Measurements from ENCODE around the gene PPIB. TPM values are rescaled to one million over a fixed set of nuclear protein-coding genes. Genes with fewer than 3 reads are reported as not detected.
A peak's percentile ranks its signal among the peaks of the same experiment; 100 is the strongest.

The PPIB gene
- total RNA-seq (2021; ENCODE audit: unreplicated experiment), result 453 TPM
- 608 and 683 TPM in 2 replicates for polyA plus RNA-seq (2012)
- percentile 96 among the genes with signal in this experiment for Bru-seq, nascent RNA
- percentile 98 among the genes with signal in this experiment for BruChase-seq, experiment 1, labeled RNA remaining after a 6-hour chase
- BruChase-seq, experiment 2, labeled RNA remaining after a 2-hour chase, result percentile 95 among the genes with signal in this experiment
- long read RNA-seq, transcript PPIB-201 (5 exons, 1,081 nt), result major isoform, 382 of 404 reads
- long read RNA-seq, partial matches to known transcripts, result 14 of 404 reads
- long read RNA-seq, other reads (novel, unspliced or antisense), result 8 of 404 reads

GRCh38 chr15:64162869-64163658 is at the start of gene PPIB:
TSS of gene PPIB (minus strand) at chr15:64163022. CDS start at chr15:64162986, 36 bp downstream.
- ChIA-PET RAD21 (ENCODE audit: low non-redundant PET in 1 of 2, low total read pairs in 2 of 2, uncharacterized antibody in 2 of 2, unreplicated experiment in 2 of 2) (interaction anchor here (0.5 to 1.4 kb wide), 3 partner anchors 10 to 193 kb away, joined by 3 read pairs; partner anchors contain the start of gene CSNK1G1 (in 1 of the 2)), CTCF (interaction anchor here (1.0 to 2.3 kb wide), 4 partner anchors 10 to 565 kb away, joined by 3 to 23 read pairs (median 9); no protein-coding TSS in a partner anchor), POLR2A (interaction anchor here (0.5 to 2.5 kb wide), 6 partner anchors 9 to 224 kb away, joined by 3 to 12 read pairs (median 5); partner anchors contain the start of genes SNX22 and TRIP4)
- no TSS peak for BruUV-seq (replicated peaks)
- intact Hi-C loops (cut with micrococcal nuclease), result loop anchor here (2.0 kb wide), 2 partner anchors 224 to 518 kb away; partner anchors contain the start of gene TRIP4
- Histone ChIP-seq H3K9me3 (ENCODE audit: control insufficient read depth in 1 of 2, insufficient read depth in 1 of 2, low read depth in 1 of 2, low read length in 2 of 2) (no peaks in the 10 kb centered on the region), H3K4me3 (replicated peaks in 1 of 2; ENCODE audit: low read depth in 1 of 2, low read length in 2 of 2) (peak within 1 kb of the TSS; percentile 85 to 97), H3K9me2 (ENCODE audit: insufficient read depth) (no peaks in the 10 kb centered on the region), H3K27me3 (ENCODE audit: insufficient read depth, low read length) (no peaks in the 10 kb centered on the region), H3K9ac (ENCODE audit: low read length) (peak within 1 kb of the TSS; percentile 88), H3K79me2 (ENCODE audit: insufficient read depth, low read length) (peaks cover 44% of the 10 kb centered on the region), H4K20me1 (ENCODE audit: insufficient read depth) (no peaks in the 10 kb centered on the region; the same call in 1 of the 2 replicates), H2AFZ (ENCODE audit: low read depth, low read length, poor library complexity, severe bottlenecking) (peak within 1 kb of the TSS; percentile 56), H3K4me2 (ENCODE audit: low read length) (peak within 1 kb of the TSS; percentile 97), H3K4me1 (ENCODE audit: control insufficient read depth in 1 of 2, insufficient read depth in 2 of 2, low read length in 2 of 2) (peaks cover 4 to 14% of the 10 kb centered on the region in 2 experiments; a peak in 3 of 4 replicates), H3K36me3 (ENCODE audit: control insufficient read depth in 1 of 2, insufficient read depth in 2 of 2, low read length in 2 of 2) (peaks cover 18 to 26% of the 10 kb centered on the region in 2 experiments), H3K27ac (ENCODE audit: low read depth, low read length) (peak within 1 kb of the TSS; percentile 68)
- DNase-seq (ENCODE audit: low read depth, low spot score) (peak; percentile 88), ATAC-seq (peak; percentile 95)
- TF ChIP-seq EGR1 (IDR thresholded peaks at IDR 0.05; ENCODE audit: low read depth) (peak; percentile 75), CBX3 (IDR thresholded peaks at IDR 0.05; ENCODE audit: low read depth) (0 out of 2 replicates have a peak, but pooled peaks have one; percentile 11), ATF3 (IDR thresholded peaks at IDR 0.05) (no peak), YY1 (IDR thresholded peaks at IDR 0.05; ENCODE audit: extremely low read depth, insufficient replicate concordance, low read depth, low read length) (peak; percentile 16), ELF1 (IDR thresholded peaks at IDR 0.05; ENCODE audit: borderline replicate concordance, low read depth) (no peak; the same call in 1 of the 2 replicates), SP1 (IDR thresholded peaks at IDR 0.05; ENCODE audit: low read depth) (peak; percentile 84; the same call in 1 of the 2 replicates), JUND (IDR thresholded peaks at IDR 0.05) (peak; percentile 48; the same call in 1 of the 2 replicates), ZNF274 (IDR thresholded peaks at IDR 0.05; ENCODE audit: low read depth, low read length) (no peak), RAD21 (IDR thresholded peaks at IDR 0.05; ENCODE audit: low read depth) (peak; percentile 88), CEBPB (IDR thresholded peaks at IDR 0.05; ENCODE audit: low read depth) (no peak), FOSL1 (IDR thresholded peaks at IDR 0.05; ENCODE audit: low read depth) (no peak), CTCF (IDR thresholded peaks at IDR 0.05 in 2 of 3, conservative IDR thresholded peaks at IDR 0.05 in 1 of 3; ENCODE audit: borderline replicate concordance in 1 of 3, insufficient read depth in 1 of 3, low read depth in 2 of 3, low read length in 2 of 3) (peak; percentile 28 to 62 (median 52)), REST (IDR thresholded peaks at IDR 0.05; ENCODE audit: low read depth) (no peak), SIN3A (IDR thresholded peaks at IDR 0.05; ENCODE audit: low read depth) (peak; percentile 88), ZBTB33 (IDR thresholded peaks at IDR 0.05; ENCODE audit: extremely low read depth, insufficient replicate concordance, low read length) (peak; percentile 7)
